ENCODE results near the gene LGR4.

The LGR4 gene

DNA sequence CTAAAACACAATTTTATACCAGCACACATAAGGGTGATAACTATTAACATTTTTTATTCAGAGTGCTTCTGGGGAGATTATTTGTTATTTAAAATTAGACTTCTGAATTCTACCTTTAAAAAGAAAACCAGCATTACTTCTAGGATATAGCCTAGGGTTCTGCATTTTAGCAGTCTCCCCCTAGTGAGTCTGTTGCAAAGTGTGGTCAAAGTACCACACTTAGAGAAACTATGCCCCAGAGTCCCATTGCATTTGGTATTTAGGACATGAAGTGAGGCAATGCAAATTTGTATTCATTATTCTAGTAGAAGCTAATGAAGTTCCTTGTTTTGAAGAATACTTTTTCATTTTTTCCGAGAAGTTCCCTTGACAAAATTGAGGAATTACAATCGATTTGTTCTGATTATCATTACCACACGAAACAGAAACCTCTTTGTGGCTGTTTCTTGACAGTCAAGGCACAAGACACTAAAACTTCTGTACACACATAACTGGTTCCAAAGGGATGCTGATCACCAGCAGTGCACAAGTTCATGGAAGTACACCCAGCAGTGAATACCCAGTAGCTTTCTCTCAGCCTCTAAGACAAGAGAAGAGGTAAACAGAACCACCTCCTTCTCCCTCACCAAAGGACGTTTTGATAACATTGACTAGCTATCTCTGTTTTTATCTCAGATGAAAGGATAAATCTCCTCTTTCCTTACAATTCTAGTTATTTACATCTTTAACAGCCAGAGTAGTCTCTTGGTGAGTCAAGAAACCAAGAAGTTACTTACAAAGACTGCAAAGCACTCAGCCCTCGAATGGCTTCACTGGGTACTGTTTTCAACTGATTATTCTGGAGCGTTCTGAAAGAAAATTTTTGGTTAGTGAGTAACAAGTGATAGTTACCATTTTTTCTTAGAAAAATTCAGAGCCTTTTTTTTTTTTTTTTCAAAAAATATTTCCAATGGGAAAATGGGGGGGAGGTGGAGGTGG, 82.0 kb downstream of the LGR4 start:
- no peak overlapping the region for H3K4me3 ChIP-seq (ENCODE audit: low read depth, low read length)
- DNase-seq (ENCODE audit: low read depth) = no peak

DNA sequence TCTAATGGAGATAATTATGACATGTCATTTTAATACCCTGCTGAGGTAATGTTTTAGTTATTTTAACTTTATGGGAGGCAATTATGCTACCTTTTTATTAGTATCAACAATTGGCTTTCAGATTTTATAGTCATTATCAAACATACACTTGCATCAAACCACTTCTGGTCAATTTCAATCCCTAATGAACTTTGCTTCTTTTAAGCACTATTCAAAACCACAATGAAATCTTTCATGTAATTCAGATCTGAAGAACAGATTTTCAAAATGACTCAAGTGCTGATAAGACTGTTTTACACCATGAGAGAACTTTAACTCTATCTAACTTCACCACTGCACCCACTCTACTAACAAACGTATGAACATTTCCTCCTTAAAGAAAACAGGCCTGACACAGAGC, 83.7 kb downstream of the LGR4 start:
- H3K4me3 ChIP-seq (ENCODE audit: low read depth, low read length) = no peak overlapping the region

DNA sequence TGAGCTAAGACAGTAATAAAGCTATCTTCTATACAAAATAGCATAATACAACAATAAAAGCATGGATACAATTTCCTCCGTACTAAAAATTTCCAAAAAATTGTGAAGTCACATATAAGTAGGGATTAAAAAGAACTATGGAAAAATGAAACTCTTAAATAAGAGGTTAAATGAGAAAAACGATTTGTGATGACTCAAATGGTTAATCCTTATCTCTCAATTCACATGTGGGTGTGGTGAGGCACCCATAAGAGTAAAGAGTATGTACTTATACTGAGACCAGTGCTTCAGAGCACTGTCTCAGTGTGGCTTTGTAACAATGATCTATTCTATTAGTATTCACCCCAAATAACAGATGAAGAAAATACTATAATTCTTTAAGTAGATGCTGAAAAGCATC, 84.6 kb downstream of the LGR4 start:
- no peak for DNase-seq (ENCODE audit: low read depth)
- no peak overlapping the region for H3K4me3 ChIP-seq (ENCODE audit: low read depth, low read length)

More for the DNA sequence above, 83.7 kb downstream of the LGR4 start:
- DNase-seq (ENCODE audit: low read depth) = no peak

DNA sequence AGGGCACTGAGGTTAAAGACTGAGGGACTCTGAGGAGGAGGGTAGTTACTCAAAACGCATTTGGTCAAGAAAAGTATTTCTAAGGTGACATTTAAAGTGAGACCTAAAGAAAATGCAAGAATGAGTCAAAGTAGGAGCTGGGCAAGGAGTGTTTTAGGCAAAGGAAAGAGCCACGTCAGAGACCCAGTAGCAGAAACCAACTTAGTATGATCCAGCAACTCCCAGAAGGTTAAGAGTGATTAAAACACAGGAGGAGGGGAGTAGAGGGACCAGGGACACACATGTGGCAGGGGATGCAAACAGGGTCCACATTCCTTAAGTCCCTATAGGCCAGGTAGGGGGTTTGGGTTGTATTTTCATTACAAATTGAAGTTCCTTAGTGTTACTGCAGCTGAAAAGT, 85.2 kb downstream of the LGR4 start:
- DNase-seq (ENCODE audit: low read depth) = no peak
- H3K4me3 ChIP-seq (ENCODE audit: low read depth, low read length) = no peak overlapping the region

DNA sequence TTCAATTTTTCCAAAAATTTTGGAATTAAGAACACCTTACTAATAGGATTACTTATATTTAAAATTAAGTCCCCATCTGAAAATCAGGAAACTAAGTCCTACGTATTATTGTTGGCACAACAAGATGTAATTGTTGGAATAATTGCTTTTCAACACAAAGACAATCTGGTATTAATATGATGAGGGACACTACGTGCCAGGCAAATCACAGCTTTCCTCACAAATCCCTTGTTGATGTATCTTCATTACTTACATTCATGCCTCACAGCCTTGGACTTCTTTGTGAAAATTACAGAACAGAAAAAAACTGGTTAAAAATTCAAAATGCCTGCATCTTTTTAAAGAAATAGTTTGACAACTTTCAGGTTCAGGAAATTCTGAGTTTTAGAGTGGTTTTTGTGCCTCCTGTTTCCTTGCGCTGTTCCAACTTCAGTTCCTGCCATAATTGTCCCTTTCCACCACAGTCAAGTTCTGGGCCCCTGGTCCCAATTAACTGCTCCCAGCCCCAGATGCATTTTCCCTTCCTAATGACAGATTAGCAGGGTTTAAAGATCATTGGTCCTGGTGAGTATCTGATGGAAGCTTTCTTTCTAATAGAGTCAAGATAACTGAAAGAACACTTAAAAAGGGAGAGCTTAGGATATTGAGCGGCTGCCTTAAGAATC, 86.3 kb downstream of the LGR4 start:
- DNase-seq (ENCODE audit: low read depth) = no peak
- H3K4me3 ChIP-seq (ENCODE audit: low read depth, low read length) = no peak overlapping the region

DNA sequence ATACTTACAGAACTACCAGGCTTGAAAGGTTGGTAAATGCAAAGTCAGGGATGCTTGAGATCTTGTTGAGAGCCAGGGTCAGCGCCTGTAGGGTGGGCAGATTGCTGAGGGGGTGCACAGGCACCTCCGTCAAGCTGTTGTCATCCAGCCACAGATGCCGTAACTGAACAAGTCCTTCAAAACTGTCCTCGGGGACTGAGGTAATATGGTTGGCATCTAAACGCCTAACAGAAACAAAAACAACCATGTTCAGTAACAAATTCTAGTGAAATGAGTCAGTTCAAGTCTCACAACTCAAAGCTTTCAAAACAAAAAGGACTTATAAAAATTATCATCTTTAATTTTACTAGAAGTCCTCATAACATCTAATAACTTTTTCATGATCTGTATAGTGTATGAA, 87.3 kb downstream of the LGR4 start:
- DNase-seq (ENCODE audit: low read depth) = peak; percentile 92
- no peak overlapping the region for H3K4me3 ChIP-seq (ENCODE audit: low read depth, low read length)

DNA sequence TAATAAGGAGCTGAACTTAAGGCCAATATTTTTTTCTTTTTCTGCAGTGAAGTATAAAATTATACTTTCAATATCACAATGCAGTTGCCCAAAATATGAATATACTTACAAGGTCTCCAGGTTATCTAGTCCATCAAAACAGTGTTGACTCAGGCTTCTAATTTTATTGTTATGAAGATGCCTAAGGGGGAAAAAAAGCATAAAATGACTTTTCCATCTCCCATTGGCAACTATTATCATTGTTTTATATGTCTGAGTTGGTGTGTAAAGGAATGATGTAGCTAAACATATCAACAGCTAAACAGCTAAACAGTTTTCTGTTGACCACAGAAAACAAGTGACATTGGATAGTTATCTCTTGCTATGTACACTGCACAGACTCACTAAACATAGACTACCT, 88.4 kb downstream of the LGR4 start:
- DNase-seq (ENCODE audit: low read depth) = no peak
- no peak overlapping the region for H3K4me3 ChIP-seq (ENCODE audit: low read depth, low read length)

DNA sequence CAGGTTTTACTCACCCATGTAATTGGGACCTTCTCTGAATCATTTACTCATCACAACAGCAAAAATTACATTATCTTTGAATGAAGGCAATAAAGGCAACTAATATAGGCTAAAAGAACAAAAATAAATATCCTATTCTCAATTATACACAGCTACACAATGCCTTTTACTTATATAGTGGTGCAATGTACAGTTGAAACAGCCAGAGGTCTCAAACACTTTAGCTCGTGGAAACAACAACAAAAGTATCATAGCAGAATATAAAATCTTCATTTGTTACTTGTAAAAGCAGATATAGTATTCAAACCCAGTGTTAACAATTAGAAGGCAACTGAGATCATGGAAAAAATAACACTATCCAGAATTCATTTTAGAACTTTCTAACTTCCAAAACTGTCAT, 88.9 kb downstream of the LGR4 start:
- DNase-seq (ENCODE audit: low read depth) = no peak
- no peak overlapping the region for H3K4me3 ChIP-seq (ENCODE audit: low read depth, low read length)

DNA sequence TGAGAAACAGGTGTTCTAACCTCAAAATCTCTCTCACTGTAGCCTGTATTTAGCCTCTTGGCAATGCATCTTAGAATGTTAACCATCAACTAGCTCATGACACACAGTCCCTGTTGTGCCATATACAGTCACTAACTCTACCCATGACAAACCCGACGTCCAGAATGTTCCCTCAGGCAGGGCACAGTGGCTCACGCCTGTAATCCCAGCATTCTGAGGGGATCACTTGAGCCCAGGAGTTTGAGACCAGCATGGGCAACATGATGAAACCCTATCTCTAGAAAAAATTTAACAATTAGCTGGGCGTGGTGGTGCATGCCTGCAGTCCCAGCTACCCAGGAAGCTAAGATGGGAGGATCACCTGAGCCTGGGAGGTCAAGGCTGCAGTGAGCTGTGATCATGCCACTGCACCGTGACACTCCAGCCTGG, 91.3 kb downstream of the LGR4 start:
- H3K4me3 ChIP-seq (ENCODE audit: low read depth, low read length) = no peak overlapping the region
- DNase-seq (ENCODE audit: low read depth) = no peak

DNA sequence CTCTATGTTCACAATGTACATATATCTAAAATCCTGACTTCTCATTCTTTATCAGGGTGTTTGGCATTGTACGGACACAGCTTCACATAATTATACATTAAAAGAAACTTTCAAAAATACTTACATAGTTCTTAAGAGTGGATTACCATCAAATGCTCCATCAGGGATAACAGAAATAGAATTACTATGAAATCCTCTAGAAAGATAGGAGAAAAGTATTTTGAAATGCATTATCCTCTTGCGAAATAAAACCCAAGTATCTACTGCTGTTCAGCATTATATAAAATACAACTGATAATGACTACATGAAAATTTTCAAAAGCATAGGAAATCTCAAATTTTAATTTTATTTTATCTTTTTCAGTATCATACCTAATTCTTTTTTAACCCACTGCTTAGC, 91.8 kb downstream of the LGR4 start:
- no peak overlapping the region for H3K4me3 ChIP-seq (ENCODE audit: low read depth, low read length)
- no peak for DNase-seq (ENCODE audit: low read depth)

DNA sequence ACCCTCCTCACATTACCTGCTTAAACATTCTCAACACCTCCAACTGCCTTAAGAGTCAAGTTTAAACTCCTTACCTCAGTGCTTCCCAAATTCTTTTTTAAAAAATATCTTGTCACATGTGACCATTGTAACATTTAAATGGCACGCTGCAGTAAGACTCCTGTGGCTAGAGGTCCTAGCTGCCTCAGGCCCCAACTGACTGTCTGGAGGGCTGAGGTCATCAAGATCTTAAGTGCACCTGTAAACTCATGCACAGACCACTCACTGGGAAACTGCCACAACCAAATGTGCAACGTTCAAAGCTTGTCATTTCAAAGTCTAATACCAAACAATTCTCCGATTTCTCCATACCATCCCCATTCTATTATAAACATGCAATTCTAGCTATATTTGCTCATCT, 93.1 kb downstream of the LGR4 start:
- no peak overlapping the region for H3K4me3 ChIP-seq (ENCODE audit: low read depth, low read length)
- no peak for DNase-seq (ENCODE audit: low read depth)

DNA sequence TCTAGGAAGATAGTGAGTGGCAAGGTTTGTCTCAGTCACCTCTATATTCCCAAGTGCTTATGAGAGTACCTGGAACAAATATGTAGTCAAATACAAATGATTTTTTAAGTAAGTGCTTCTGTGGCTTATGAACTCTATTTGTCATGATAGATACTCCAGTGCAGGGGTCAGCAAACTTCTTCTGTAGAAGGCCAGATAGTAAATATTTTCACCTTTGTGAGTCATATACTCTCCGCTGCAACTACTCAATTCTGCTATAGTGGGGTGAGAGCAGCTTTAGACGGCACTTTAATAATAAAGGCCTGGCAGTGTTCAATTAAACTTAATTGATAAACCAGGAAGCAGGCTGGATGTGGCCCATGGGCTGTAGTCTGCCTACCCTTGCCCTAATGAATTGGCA, 97.2 kb downstream of the LGR4 start:
- DNase-seq (ENCODE audit: low read depth) = no peak
- no peak overlapping the region for H3K4me3 ChIP-seq (ENCODE audit: low read depth, low read length)

DNA sequence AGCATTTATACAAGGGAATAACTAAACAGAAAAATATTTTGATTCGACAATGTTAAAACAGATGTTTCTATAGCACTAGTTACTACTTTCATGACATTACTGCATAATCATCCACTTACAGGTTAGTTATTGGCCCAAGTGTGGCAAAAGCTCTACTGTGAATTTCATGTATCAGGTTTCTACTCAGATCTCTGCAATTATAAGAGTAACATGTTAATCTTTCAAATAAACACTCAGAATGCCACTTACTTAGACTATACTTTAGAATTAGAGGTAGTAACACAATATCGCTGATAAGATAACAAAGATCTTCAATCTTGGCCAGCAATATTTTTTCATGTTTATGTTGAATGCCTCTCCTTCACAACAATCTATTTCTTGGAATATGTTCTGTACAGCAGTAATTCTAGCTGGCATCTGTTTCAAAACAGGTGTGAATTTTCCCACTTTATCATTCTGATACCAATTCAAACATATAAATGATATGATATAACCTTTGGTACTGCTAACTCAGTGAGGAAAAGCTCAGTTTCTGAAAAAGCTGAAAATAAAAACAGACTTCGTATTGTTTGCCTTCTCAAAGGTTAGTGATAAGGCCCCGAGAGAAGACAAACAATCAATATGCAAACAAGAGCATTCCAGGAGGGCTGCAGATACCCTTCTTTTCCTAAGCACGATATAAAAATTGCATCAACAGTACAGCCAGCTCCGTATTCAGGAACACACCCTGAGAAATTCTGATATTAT, 98.6 kb downstream of the LGR4 start:
- DNase-seq (ENCODE audit: low read depth) = no peak
- H3K4me3 ChIP-seq (ENCODE audit: low read depth, low read length) = no peak overlapping the region

DNA sequence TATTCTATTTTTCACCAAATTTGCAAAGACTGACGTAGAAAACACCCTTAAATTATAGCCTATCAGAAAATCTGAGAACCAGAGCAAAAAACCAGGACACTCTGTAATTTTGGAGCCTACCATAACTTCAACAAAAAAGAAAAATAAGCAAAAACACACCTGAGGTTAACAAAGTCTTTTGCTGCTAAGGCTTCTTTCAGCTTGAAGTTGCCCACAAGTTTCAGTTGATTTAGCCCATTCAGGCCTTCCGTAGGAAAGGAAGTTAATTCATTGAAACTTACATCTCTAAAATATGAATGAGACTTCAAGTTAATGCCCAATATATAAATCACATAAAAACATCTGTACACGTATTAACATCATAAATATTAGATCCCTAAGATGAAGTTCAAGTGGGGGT, 99.2 kb downstream of the LGR4 start:
- H3K4me3 ChIP-seq (ENCODE audit: low read depth, low read length) = no peak overlapping the region
- DNase-seq (ENCODE audit: low read depth) = no peak

DNA sequence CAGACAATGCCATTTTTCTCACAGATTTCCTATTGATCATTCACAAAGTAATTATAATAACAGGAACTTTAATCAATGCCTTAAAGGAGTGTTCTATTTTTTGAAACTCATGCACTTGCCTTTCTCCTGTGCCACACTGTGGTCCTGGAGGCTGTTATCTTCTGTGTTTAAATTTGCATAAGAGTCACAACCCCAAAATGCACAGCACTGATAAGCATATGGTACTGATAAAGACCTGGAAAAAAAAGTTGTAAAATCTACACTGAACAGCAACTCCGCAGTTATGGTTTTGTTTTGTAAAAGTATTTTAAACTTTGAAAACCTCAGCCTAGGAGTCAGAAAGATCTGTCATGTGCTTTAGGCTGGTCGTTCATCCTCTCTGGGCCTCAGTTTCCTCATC, 100.4 kb downstream of the LGR4 start:
- H3K4me3 ChIP-seq (ENCODE audit: low read depth, low read length) = no peak overlapping the region
- DNase-seq (ENCODE audit: low read depth) = no peak

DNA sequence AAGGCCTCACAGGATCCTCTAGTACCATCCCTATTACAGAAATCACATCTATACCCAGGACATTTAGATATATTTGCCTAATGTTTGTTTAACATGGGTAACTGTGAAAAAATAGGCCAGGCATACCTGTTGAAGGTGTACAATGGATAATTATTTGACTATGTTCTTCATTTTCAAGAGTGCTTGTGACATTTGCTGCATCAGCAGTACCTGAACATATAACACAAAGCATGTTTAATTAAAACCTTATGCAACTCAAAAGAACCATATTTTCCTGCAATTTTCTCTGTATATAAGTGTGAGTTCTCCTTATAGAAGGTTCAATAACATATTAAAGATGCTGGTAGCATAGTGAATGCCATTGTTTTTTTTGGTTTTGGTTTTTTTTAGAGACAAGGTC, 101.1 kb downstream of the LGR4 start:
- no peak for DNase-seq (ENCODE audit: low read depth)
- H3K4me3 ChIP-seq (ENCODE audit: low read depth, low read length) = no peak overlapping the region

DNA sequence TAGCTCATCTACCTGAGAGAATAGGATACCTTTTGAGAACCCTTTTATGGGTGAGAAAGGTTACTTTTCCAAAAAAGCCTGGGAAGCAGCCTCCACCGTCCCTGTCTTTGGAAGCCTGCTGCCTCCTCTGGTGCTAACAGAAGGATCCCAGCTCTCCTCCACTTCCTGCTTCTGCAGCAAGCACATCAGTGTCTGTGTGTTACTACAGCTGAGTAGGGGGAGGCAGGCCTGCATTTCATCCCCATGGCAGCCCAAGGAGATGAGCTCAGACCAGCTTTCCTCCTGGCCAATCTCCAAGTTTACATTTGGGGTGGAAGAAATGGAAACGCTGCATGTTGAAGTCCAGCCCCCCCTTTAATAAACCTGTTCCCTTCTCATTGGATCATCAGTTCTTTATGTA, 102.2 kb downstream of the LGR4 start:
- H3K4me3 ChIP-seq (ENCODE audit: low read depth, low read length) = no peak overlapping the region
- no peak for DNase-seq (ENCODE audit: low read depth)

DNA sequence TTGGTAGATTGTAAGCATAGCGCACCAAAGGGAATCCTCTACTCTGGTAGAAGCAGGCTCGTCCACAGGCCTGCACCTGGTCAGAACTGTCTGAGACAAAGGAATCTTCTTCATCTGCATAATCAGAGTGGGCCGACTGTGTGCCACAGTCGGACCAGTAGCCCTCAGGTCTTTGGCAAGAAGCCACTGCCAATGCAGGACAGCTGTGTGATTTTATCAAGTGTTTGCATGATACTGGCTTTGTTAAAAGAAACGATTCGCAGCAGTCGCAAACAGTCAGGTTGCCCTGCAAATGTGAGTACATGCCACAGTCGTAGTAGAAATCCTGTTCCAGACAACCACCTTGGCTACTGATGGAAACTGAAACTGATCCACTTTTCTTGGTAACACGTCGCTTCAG, 104.7 kb downstream of the LGR4 start:
- DNase-seq (ENCODE audit: low read depth) = no peak
- no peak overlapping the region for H3K4me3 ChIP-seq (ENCODE audit: low read depth, low read length)

DNA sequence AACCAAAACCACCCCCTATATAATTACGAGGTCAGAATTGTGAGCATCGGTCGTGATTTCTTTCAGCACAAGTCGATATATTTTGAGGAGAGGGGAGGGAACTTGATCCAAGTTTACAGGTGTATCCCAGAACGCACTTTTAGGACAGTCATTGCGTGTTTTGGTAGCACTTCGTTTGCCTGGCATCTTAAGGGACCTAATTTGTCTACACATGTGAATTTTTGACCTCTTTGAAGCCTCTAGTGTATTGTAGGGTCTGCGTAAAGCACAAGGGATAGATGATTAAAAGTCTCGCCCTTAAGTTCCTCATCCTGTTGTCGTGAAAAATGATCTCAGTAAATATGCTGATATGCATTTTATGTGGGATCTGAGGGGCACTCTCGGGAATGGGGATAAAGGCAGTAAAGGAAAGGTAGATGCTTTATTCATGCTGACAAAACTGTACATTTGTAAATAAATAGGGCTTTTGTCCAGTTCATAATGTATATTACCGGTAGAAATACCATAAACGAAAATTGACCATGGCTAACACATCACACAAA, 108.9 kb downstream of the LGR4 start:
- no peak for DNase-seq (ENCODE audit: low read depth)
- H3K4me3 ChIP-seq (ENCODE audit: low read depth, low read length) = peak overlapping the region; percentile 86

Measured in skeletal muscle cell (primary cell).